Liver (tissue), 9 donors: ENCODE results near the gene RET. TPM values are rescaled to one million over a fixed set of nuclear protein-coding genes. Genes with fewer than 3 reads are reported as not detected.

Experiments
- DNase-seq: peaks from one replicate; pipeline ENCODE4 v3.0.0-alpha.2; 2017; ENCODE audit warnings: low spot score
- H3K27ac ChIP-seq, 2 donors: one replicate each; pipeline ENCODE4 v1.7.0; 2013; ENCODE audit warnings: inconsistent platforms in 2 of 2, low read length in 2 of 2, control low read depth in 1 of 2, low read depth in 1 of 2, mild to moderate bottlenecking in 1 of 2
- H3K27me3 ChIP-seq, 4 donors: one replicate each; pipeline versions ENCODE4 v1.6.1 to v1.7.0; 2013; ENCODE audit warnings: low read length in 3 of 4, inconsistent platforms in 1 of 4, mild to moderate bottlenecking in 1 of 4, moderate library complexity in 1 of 4; ENCODE audit not compliant: control insufficient read depth in 4 of 4, insufficient read depth in 4 of 4
- H3K36me3 ChIP-seq, 4 donors: one replicate each; pipeline versions ENCODE4 v1.6.1 to v1.7.0; 2013; ENCODE audit warnings: low read length in 3 of 4, mild to moderate bottlenecking in 3 of 4, low read depth in 1 of 4, moderate library complexity in 1 of 4; ENCODE audit not compliant: control insufficient read depth in 4 of 4, insufficient read depth in 3 of 4
- H3K4me1 ChIP-seq, 4 donors: one replicate each; pipeline versions ENCODE4 v1.6.1 to v1.7.0; 2013; ENCODE audit warnings: low read length in 3 of 4, mild to moderate bottlenecking in 3 of 4, moderate library complexity in 1 of 4; ENCODE audit not compliant: control insufficient read depth in 4 of 4, insufficient read depth in 4 of 4
- H3K4me3 ChIP-seq, 3 donors: one replicate each; pipeline versions ENCODE4 v1.6.1 to v1.7.0; 2013; ENCODE audit warnings: low read length in 3 of 3, control low read depth in 1 of 3, low read depth in 1 of 3, mild to moderate bottlenecking in 1 of 3
- H3K9ac ChIP-seq, 2 donors: one replicate each; pipeline ENCODE4 v1.7.0; 2013; ENCODE audit warnings: low read length in 2 of 2, mild to moderate bottlenecking in 2 of 2, moderate library complexity in 2 of 2, control low read depth in 1 of 2, low read depth in 1 of 2
- H3K9me3 ChIP-seq, 4 donors: one replicate each; pipeline versions ENCODE4 v1.6.1 to v1.7.0; 2013; ENCODE audit warnings: low read length in 3 of 4; ENCODE audit not compliant: control insufficient read depth in 4 of 4
- ATF3 ChIP-seq: IDR thresholded peaks from 2 replicates; pipeline ENCODE4 v1.6.1; 2016; ENCODE audit warnings: antibody characterized with exemption
- CTCF ChIP-seq: fragments of 150-350 bp; IDR thresholded peaks from 2 replicates; pipeline ENCODE4 v1.5.1; 2017; ENCODE audit warnings: improper control_type of control experiment, low read depth, low read length; ENCODE audit not compliant: missing input control
- EGR1 ChIP-seq, 2 donors: IDR thresholded peaks; 2 replicates each; pipeline ENCODE4 v1.6.1; 2016 to 2018; ENCODE audit warnings: antibody characterized with exemption in 2 of 2, low read depth in 2 of 2
- FOXA1 ChIP-seq: IDR thresholded peaks from 2 replicates; pipeline ENCODE4 v1.6.1; 2016; ENCODE audit warnings: antibody characterized with exemption
- FOXA2 ChIP-seq: IDR thresholded peaks from 2 replicates; pipeline ENCODE4 v1.6.1; 2016; ENCODE audit warnings: antibody characterized with exemption
- GABPA ChIP-seq, 2 donors: IDR thresholded peaks in 1 of 2; conservative IDR thresholded peaks in 1 of 2; 2 replicates each; pipeline ENCODE4 v1.6.1; 2016; ENCODE audit warnings: antibody characterized with exemption in 2 of 2, mild to moderate bottlenecking in 1 of 2, moderate library complexity in 1 of 2
- HNF4A ChIP-seq, 2 donors: conservative IDR thresholded peaks; 2 replicates each; pipeline ENCODE4 v1.6.1; 2016; ENCODE audit warnings: antibody characterized with exemption in 2 of 2, mild to moderate bottlenecking in 2 of 2
- HNF4G ChIP-seq: IDR thresholded peaks from 2 replicates; pipeline ENCODE4 v1.6.1; 2016; ENCODE audit warnings: antibody characterized with exemption
- JUND ChIP-seq, 2 donors: IDR thresholded peaks; 2 replicates each; pipeline ENCODE4 v1.6.1; 2016; ENCODE audit warnings: antibody characterized with exemption in 2 of 2
- MAX ChIP-seq: IDR thresholded peaks from 2 replicates; pipeline ENCODE4 v1.6.1; 2016; ENCODE audit warnings: antibody characterized with exemption
- NR2F2 ChIP-seq: IDR thresholded peaks from 2 replicates; pipeline ENCODE4 v1.6.1; 2016; ENCODE audit warnings: antibody characterized with exemption
- RAD21 ChIP-seq, 2 donors: IDR thresholded peaks; 2 replicates each; pipeline ENCODE4 v1.6.1; 2016; ENCODE audit warnings: antibody characterized with exemption in 2 of 2, mild to moderate bottlenecking in 2 of 2
- REST ChIP-seq: IDR thresholded peaks from 2 replicates; pipeline ENCODE4 v1.6.1; 2016; ENCODE audit warnings: antibody characterized with exemption, mild to moderate bottlenecking
- RXRA ChIP-seq, 2 donors: IDR thresholded peaks; 2 replicates each; pipeline ENCODE4 v1.6.1; 2017 to 2018; ENCODE audit warnings: antibody characterized with exemption in 2 of 2, mild to moderate bottlenecking in 1 of 2
- SP1 ChIP-seq: IDR thresholded peaks from 2 replicates; pipeline ENCODE4 v1.6.1; 2018; ENCODE audit warnings: antibody characterized with exemption, mild to moderate bottlenecking
- TAF1 ChIP-seq: conservative IDR thresholded peaks from 2 replicates; pipeline ENCODE4 v1.6.1; 2016; ENCODE audit warnings: antibody characterized with exemption, mild to moderate bottlenecking
- YY1 ChIP-seq: IDR thresholded peaks from 2 replicates; pipeline ENCODE4 v1.6.1; 2016; ENCODE audit warnings: antibody characterized with exemption, mild to moderate bottlenecking
- ZBTB33 ChIP-seq: IDR thresholded peaks from 2 replicates; pipeline ENCODE4 v1.6.1; 2016; ENCODE audit warnings: antibody characterized with exemption
- WGBS: extraction: QIAGEN DNeasy Blood & Tissue Kit; methylation state at CpG from one replicate; pipeline ENCODE4 v1.1.7; 2013; 5-methylcytosine and 5-hydroxymethylcytosine counted together
- polyA plus RNA-seq, 2 donors: library from polyadenylated mRNA; stranded (reverse) in 1 of 2; unstranded in 1 of 2; fragments of 200-250 nt in 1 of 2; fragments of >200 nt in 1 of 2; fragmentation: Nextera tagmentation in 1 of 2; extraction: Ambion mirVana in 1 of 2; gene quantifications; one replicate each; pipeline versions ENCODE4 v1.2.1 to v1.2.3, GENCODE V29; 2013 to 2015
- total RNA-seq, 2 donors: library from RNA; depleted of rRNA; stranded (reverse); fragments of >200 nt; gene quantifications; one replicate each; pipeline ENCODE4 v1.2.3, GENCODE V29; 2014
- donor health status: healthy.
- donor health status: healthy.
- donor health status: healthy.
- donor health status: healthy.
- donor health status: healthy.

Gene RET
- total RNA-seq, result under 1 TPM; 0.09 to 0.33 TPM
- polyA plus RNA-seq, result 1 to 10 TPM in 1 of 2 donors, not detected in 1; 2.5 TPM

GRCh38 chr10:43076876-43077420 lies at the start of gene RET:
RET (plus strand) TSS chr10:43077069; CDS start chr10:43077259, 190 bp downstream.
- H3K9me3 ChIP-seq, result no peaks in the 10 kb centered on the region
- no peak for TF ChIP-seq REST
- TF ChIP-seq FOXA1, result no peak
- TF ChIP-seq TAF1, result no peak
- no peak for TF ChIP-seq RAD21 (IDR thresholded peaks at IDR 0.05)
- TF ChIP-seq HNF4G, result no peak
- TF ChIP-seq MAX, result no peak
- no peak for TF ChIP-seq FOXA2
- TF ChIP-seq YY1, result no peak
- TF ChIP-seq NR2F2, result no peak
- TF ChIP-seq HNF4A (conservative IDR thresholded peaks at IDR 0.05), result no peak
- TF ChIP-seq ATF3, result no peak
- TF ChIP-seq SP1, result no peak
- no peak for TF ChIP-seq GABPA (IDR thresholded peaks at IDR 0.05 in 1 of 2, conservative IDR thresholded peaks at IDR 0.05 in 1 of 2)
- no peak for TF ChIP-seq EGR1 (IDR thresholded peaks at IDR 0.05; ENCODE audit: low read depth in 2 of 2)
- no peak for TF ChIP-seq CTCF
- TF ChIP-seq RXRA (IDR thresholded peaks at IDR 0.05), result no peak
- TF ChIP-seq JUND (IDR thresholded peaks at IDR 0.05), result no peak
- no peak for TF ChIP-seq ZBTB33
- no peak within 1 kb of the TSS for H3K27ac ChIP-seq

More at GRCh38 chr10:43076876-43077420, at the start of gene RET:
- Histone ChIP-seq H3K4me3 (peak within 1 kb of the TSS in 2 of 3 donors; percentile 54 to 60), H3K4me1 (peaks cover 0 to 26% (median 12%) of the 10 kb centered on the region in 4 donors), H3K27me3 (peaks cover 0 to 3% (median 0%) of the 10 kb centered on the region in 4 donors), H3K9ac (no peak within 1 kb of the TSS), H3K36me3 (no peaks in the 10 kb centered on the region)
- no peak for DNase-seq
- 1% methylated on average over 78 of the region's 78 CpGs for WGBS
